GM12878 (cell line): Measurements from ENCODE around the gene C20orf96. TPM values are rescaled to one million over a fixed set of nuclear protein-coding genes. Genes with fewer than 3 reads are reported as not detected.

Source experiments
- ATAC-seq: fragments of 200-7000 bp; cut with Tn5 transposase; 3 replicates; pipeline ENCODE4 v1.9.1; 2020; ENCODE audit warnings: mild to moderate bottlenecking, moderate library complexity
- BruUV-seq: library from RNA; stranded (reverse); fragments of 400-500 nt; replicated peaks from 2 replicates; lab custom pipeline; 2021; lab: Mats Ljungman, UMichigan
- CTCF ChIA-PET: fragments of 300-600 bp; sonication (Branson Sonifier 250); formaldehyde crosslinking; extraction: SDS; loops from one replicate; lab custom pipeline; 2021; ENCODE audit warnings: inconsistent platforms; lab: Yijun Ruan, JAX
- POLR2A ChIA-PET: fragments of 350-600 bp; formaldehyde crosslinking; extraction: SDS; loops from one replicate; lab custom pipeline; 2021; ENCODE audit warnings: inconsistent platforms; lab: Charles Lee
- RAD21 ChIA-PET: fragments of 300-600 bp; sonication (Branson Sonifier 250); formaldehyde crosslinking; loops from one replicate; lab custom pipeline; 2023; ENCODE audit warnings: antibody characterized with exemption; ENCODE audit not compliant: unreplicated experiment; lab: Charles Lee
- SMC1A ChIA-PET: fragments of 300-600 bp; sonication (Branson Sonifier 250); formaldehyde crosslinking; loops from one replicate; lab custom pipeline; 2023; ENCODE audit not compliant: unreplicated experiment, uncharacterized antibody; lab: Charles Lee
- DNase-seq: peaks from one replicate; pipeline ENCODE4 v3.0.0-alpha.2; 2011; ENCODE audit warnings: low read depth, low spot score
- FAIRE-seq: peaks from 3 replicates; lab custom pipeline; 2011; peaks lifted over from hg19 to GRCh38; lab: Jason Lieb, UNC
- H2AFZ ChIP-seq: 2 replicates; pipeline ENCODE4 v1.6.0; 2011; ENCODE audit warnings: low read depth, low read length, control low read depth; ENCODE audit not compliant: control insufficient read depth
- H3K27ac ChIP-seq: 2 replicates; pipeline ENCODE4 v1.5.1; 2011; ENCODE audit warnings: control low read depth; ENCODE audit not compliant: control insufficient read depth, insufficient read depth
- H3K27me3 ChIP-seq, 2 experiments: replicated peaks in 1 of 2; 2 replicates each; pipeline versions ENCODE4 v1.6.0 to v1.6.1; 2011; ENCODE audit warnings: low read length in 1 of 2; ENCODE audit not compliant: control insufficient read depth in 2 of 2, insufficient read depth in 2 of 2
- H3K36me3 ChIP-seq, 2 experiments: 2 replicates each; pipeline ENCODE4 v1.5.1; 2011; ENCODE audit warnings: low read length in 1 of 2; ENCODE audit not compliant: control insufficient read depth in 2 of 2, insufficient read depth in 2 of 2
- H3K4me1 ChIP-seq: 2 replicates; pipeline ENCODE4 v1.6.1; 2011; ENCODE audit warnings: mild to moderate bottlenecking, low read length, moderate library complexity, mixed read lengths; ENCODE audit not compliant: control insufficient read depth, insufficient read depth
- H3K4me2 ChIP-seq: 2 replicates; pipeline ENCODE4 v1.6.0; 2011; ENCODE audit warnings: control low read depth; ENCODE audit not compliant: control insufficient read depth, insufficient read depth
- H3K4me3 ChIP-seq: fragments of 200-600 bp; sonication (generic); 2 replicates; pipeline ENCODE4 v1.5.1; 2016
- H3K79me2 ChIP-seq: 2 replicates; pipeline ENCODE4 v1.6.0; 2011; ENCODE audit warnings: low read length; ENCODE audit not compliant: control insufficient read depth, insufficient read depth
- H3K9ac ChIP-seq: 2 replicates; pipeline ENCODE4 v1.8.0; 2011; ENCODE audit warnings: low read length, control low read depth, mixed read lengths; ENCODE audit not compliant: control insufficient read depth, insufficient read depth
- H3K9me3 ChIP-seq: replicated peaks from 3 replicates; pipeline ENCODE4 v1.5.1; 2011; ENCODE audit warnings: mild to moderate bottlenecking, low read length; ENCODE audit not compliant: control insufficient read depth, insufficient read depth
- H4K20me1 ChIP-seq: 2 replicates; pipeline ENCODE4 v1.6.0; 2011; ENCODE audit not compliant: control insufficient read depth, insufficient read depth
- EED ChIP-seq: sonication (generic); IDR thresholded peaks from 2 replicates; pipeline ENCODE4 v1.6.1; 2016; ENCODE audit warnings: antibody characterized with exemption, low read depth
- POLR2A ChIP-seq: IDR thresholded peaks from 2 replicates; pipeline ENCODE4 v1.6.1; 2011; ENCODE audit warnings: low read depth, mild to moderate bottlenecking, low read length
- SRF ChIP-seq, 2 experiments: IDR thresholded peaks; 2 replicates each; pipeline ENCODE4 v1.6.1; 2011; ENCODE audit warnings: low read depth in 2 of 2, low read length in 2 of 2, mild to moderate bottlenecking in 1 of 2, moderate library complexity in 1 of 2
- ZNF622 ChIP-seq: fragments of 450-650 bp; IDR thresholded peaks from 2 replicates; pipeline ENCODE4 v1.6.1; 2017; ENCODE audit warnings: mild to moderate bottlenecking, inconsistent platforms
- ZSCAN29 ChIP-seq: fragments of 450-650 bp; IDR thresholded peaks from 2 replicates; pipeline ENCODE4 v1.6.1; 2017; ENCODE audit warnings: mild to moderate bottlenecking, moderate library complexity
- WGBS: methylation state at CpG from one replicate; pipeline ENCODE4 v1.1.6; 2016; ENCODE audit warnings: low lambda C conversion rate; ENCODE audit not compliant: insufficient replicate concordance, insufficient coverage; ENCODE audit errors: missing lambda C conversion rate; 5-methylcytosine and 5-hydroxymethylcytosine counted together
- in situ Hi-C: fragments of 300-500 bp; cut with MboI; formaldehyde crosslinking; loops from 9 replicates; pipeline ENCODE4 v1.14.3; 2018; ENCODE audit warnings: mixed read lengths
- intact Hi-C: fragments of 100-400 bp; cut with micrococcal nuclease; formaldehyde crosslinking; loops from one replicate; pipeline ENCODE4 v1.14.2; 2022; ENCODE audit not compliant: unreplicated experiment
- polyA plus RNA-seq, 11 experiments: library from polyadenylated mRNA; depleted of rRNA in 4 of 11; unstranded in 6 of 11; stranded (reverse) in 5 of 11; fragments of >200 nt; fragmentation: Nextera tagmentation in 4 of 11; fragmentation: Illumina TruSeq in 1 of 11; extraction: Ambion mirVana in 4 of 11; extraction: Trizol in 1 of 11; gene quantifications; 1 replicate in 1 of 11; 2 replicates in 10 of 11; pipeline versions ENCODE4 v1.2.1 to v1.2.3, GENCODE V29; 2011 to 2016; ENCODE audit warnings: inconsistent platforms in 2 of 11, missing spikeins in 2 of 11, low read depth in 1 of 11
- total RNA-seq, 4 experiments: library from RNA; depleted of rRNA in 3 of 4; stranded (reverse); fragments of >200 nt in 3 of 4; fragmentation: Illumina TruSeq in 1 of 4; extraction: Trizol in 1 of 4; gene quantifications; 2 replicates each; pipeline versions ENCODE4 v1.2.1 to v1.2.3, GENCODE V29; 2013 to 2021
- TF ChIP-seq, protein P1 (sequence below): IDR thresholded peaks from 2 replicates; pipeline ENCODE4 v1.6.1; 2012; ENCODE audit warnings: improper control_type of control experiment, low read depth, low read length; ENCODE audit not compliant: insufficient replicate concordance
- TF ChIP-seq, protein P2 (sequence below): fragments of 450-650 bp; IDR thresholded peaks from 2 replicates; pipeline ENCODE4 v1.6.1; 2017; ENCODE audit warnings: antibody characterized with exemption, mild to moderate bottlenecking, moderate library complexity
- TF ChIP-seq, protein P3 (sequence below): IDR thresholded peaks from 2 replicates; pipeline ENCODE4 v1.6.1; 2012; ENCODE audit warnings: low read length, inconsistent platforms

Gene C20orf96
- total and polyA plus RNA-seq, 10 of the 15 experiments (the other 5 are each of a cell fraction or from before 2014, with no cell fraction given), result 1.4 to 8.6 (median 5.9) TPM

DNA sequence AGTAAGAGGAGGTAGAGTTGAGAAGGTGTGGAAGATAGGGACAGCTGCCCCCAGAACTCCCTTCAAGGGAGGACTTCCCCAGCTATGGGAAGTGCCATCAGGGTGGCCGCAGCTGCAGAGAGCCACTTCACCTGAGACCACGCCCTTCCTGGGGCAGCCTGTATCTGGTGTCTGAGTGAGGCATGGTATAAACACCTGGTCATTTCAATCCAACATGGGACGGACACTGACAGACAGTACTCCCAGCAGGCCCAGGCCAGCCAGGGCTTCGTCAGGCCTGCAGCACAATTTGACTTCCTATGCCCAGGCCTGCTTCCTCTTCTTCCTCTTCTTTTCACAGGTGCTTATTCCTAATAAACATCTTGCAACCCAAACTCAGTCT is 39.3 kb upstream of the C20orf96 start:
- TF ChIP-seq SRF (IDR thresholded peaks at IDR 0.05; ENCODE audit: low read depth in 2 of 2, low read length in 2 of 2), result no peak
- 0 out of 2 replicates have a peak, but pooled peaks have one; percentile 4 for TF ChIP-seq POLR2A
- TF ChIP-seq, protein P1, sequence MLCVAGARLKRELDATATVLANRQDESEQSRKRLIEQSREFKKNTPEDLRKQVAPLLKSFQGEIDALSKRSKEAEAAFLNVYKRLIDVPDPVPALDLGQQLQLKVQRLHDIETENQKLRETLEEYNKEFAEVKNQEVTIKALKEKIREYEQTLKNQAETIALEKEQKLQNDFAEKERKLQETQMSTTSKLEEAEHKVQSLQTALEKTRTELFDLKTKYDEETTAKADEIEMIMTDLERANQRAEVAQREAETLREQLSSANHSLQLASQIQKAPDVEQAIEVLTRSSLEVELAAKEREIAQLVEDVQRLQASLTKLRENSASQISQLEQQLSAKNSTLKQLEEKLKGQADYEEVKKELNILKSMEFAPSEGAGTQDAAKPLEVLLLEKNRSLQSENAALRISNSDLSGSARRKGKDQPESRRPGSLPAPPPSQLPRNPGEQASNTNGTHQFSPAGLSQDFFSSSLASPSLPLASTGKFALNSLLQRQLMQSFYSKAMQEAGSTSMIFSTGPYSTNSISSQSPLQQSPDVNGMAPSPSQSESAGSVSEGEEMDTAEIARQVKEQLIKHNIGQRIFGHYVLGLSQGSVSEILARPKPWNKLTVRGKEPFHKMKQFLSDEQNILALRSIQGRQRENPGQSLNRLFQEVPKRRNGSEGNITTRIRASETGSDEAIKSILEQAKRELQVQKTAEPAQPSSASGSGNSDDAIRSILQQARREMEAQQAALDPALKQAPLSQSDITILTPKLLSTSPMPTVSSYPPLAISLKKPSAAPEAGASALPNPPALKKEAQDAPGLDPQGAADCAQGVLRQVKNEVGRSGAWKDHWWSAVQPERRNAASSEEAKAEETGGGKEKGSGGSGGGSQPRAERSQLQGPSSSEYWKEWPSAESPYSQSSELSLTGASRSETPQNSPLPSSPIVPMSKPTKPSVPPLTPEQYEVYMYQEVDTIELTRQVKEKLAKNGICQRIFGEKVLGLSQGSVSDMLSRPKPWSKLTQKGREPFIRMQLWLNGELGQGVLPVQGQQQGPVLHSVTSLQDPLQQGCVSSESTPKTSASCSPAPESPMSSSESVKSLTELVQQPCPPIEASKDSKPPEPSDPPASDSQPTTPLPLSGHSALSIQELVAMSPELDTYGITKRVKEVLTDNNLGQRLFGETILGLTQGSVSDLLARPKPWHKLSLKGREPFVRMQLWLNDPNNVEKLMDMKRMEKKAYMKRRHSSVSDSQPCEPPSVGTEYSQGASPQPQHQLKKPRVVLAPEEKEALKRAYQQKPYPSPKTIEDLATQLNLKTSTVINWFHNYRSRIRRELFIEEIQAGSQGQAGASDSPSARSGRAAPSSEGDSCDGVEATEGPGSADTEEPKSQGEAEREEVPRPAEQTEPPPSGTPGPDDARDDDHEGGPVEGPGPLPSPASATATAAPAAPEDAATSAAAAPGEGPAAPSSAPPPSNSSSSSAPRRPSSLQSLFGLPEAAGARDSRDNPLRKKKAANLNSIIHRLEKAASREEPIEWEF, result no peak
- TF ChIP-seq EED, result no peak
- TF ChIP-seq, protein P2, sequence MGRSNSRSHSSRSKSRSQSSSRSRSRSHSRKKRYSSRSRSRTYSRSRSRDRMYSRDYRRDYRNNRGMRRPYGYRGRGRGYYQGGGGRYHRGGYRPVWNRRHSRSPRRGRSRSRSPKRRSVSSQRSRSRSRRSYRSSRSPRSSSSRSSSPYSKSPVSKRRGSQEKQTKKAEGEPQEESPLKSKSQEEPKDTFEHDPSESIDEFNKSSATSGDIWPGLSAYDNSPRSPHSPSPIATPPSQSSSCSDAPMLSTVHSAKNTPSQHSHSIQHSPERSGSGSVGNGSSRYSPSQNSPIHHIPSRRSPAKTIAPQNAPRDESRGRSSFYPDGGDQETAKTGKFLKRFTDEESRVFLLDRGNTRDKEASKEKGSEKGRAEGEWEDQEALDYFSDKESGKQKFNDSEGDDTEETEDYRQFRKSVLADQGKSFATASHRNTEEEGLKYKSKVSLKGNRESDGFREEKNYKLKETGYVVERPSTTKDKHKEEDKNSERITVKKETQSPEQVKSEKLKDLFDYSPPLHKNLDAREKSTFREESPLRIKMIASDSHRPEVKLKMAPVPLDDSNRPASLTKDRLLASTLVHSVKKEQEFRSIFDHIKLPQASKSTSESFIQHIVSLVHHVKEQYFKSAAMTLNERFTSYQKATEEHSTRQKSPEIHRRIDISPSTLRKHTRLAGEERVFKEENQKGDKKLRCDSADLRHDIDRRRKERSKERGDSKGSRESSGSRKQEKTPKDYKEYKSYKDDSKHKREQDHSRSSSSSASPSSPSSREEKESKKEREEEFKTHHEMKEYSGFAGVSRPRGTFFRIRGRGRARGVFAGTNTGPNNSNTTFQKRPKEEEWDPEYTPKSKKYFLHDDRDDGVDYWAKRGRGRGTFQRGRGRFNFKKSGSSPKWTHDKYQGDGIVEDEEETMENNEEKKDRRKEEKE, result no peak
- TF ChIP-seq ZNF622, result no peak
- TF ChIP-seq ZSCAN29, result no peak
- TF ChIP-seq, protein P3, sequence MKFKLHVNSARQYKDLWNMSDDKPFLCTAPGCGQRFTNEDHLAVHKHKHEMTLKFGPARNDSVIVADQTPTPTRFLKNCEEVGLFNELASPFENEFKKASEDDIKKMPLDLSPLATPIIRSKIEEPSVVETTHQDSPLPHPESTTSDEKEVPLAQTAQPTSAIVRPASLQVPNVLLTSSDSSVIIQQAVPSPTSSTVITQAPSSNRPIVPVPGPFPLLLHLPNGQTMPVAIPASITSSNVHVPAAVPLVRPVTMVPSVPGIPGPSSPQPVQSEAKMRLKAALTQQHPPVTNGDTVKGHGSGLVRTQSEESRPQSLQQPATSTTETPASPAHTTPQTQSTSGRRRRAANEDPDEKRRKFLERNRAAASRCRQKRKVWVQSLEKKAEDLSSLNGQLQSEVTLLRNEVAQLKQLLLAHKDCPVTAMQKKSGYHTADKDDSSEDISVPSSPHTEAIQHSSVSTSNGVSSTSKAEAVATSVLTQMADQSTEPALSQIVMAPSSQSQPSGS, result no peak
- H3K79me2 ChIP-seq, result peaks cover 11% of the 10 kb centered on the region
- RAD21 ChIA-PET, result interaction anchor here (1.4 to 3.5 kb wide), 7 partner anchors 48 to 122 kb away, joined by 4 to 19 read pairs (median 6); no protein-coding TSS in a partner anchor
- CTCF ChIA-PET, result interaction anchor here (0.6 to 4.6 kb wide), 22 partner anchors 10 to 192 kb away, joined by 3 to 59 read pairs (median 6); partner anchors contain the start of genes DEFB132 and NRSN2
- POLR2A ChIA-PET, result interaction anchor here (0.9 kb wide), 1 partner anchor 17 kb away, joined by 3 read pairs; the partner anchor contains the start of gene NRSN2
- in situ Hi-C loops, result loop anchor here (5.0 kb wide), 1 partner anchor 118 kb away; no protein-coding TSS in a partner anchor
- no peak overlapping the region for H3K27ac ChIP-seq
- no peak for FAIRE-seq
- no peak overlapping the region for H2AFZ ChIP-seq
- no peaks in the 10 kb centered on the region for H3K9me3 ChIP-seq
- H3K36me3 ChIP-seq, result no peaks in the 10 kb centered on the region; a peak in 1 of 4 replicates
- peaks cover 4% of the 10 kb centered on the region for H4K20me1 ChIP-seq
- WGBS, result 60% methylated on average over 4 of the region's 4 CpGs
- DNase-seq, result no peak
- intact Hi-C loops, result loop anchor here (1.0 to 5.0 kb wide), 2 partner anchors 63 to 121 kb away; no protein-coding TSS in a partner anchor
- SMC1A ChIA-PET, result interaction anchor here (0.8 to 3.9 kb wide), 8 partner anchors 14 to 127 kb away, joined by 3 to 28 read pairs (median 6); no protein-coding TSS in a partner anchor
- H3K9ac ChIP-seq, result no peak overlapping the region
- H3K4me3 ChIP-seq, result no peak overlapping the region
- ATAC-seq, result no peak
- BruUV-seq, result no TSS peak
- H3K4me1 ChIP-seq, result peaks cover 15% of the 10 kb centered on the region
- no peak overlapping the region for H3K4me2 ChIP-seq
- no peaks in the 10 kb centered on the region for H3K27me3 ChIP-seq
